HepG2 (cell line): Measurements from ENCODE around the gene WDR48. TPM values are rescaled to one million over a fixed set of nuclear protein-coding genes. Genes with fewer than 3 reads are reported as not detected.

Source experiments
- CSRNP2 ChIP-seq: sonication (generic); formaldehyde crosslinking; conservative IDR thresholded peaks from 2 replicates; pipeline ENCODE4 v1.8.0; 2022; ENCODE audit warnings: low read depth, missing genetic modification reagents
- FOXK1 ChIP-seq: sonication (generic); formaldehyde crosslinking; IDR thresholded peaks from 2 replicates; pipeline ENCODE4 v1.4.0; 2020; ENCODE audit warnings: low read depth, missing genetic modification reagents, borderline replicate concordance
- IKZF5 ChIP-seq: IDR thresholded peaks from 2 replicates; pipeline ENCODE4 v1.6.1; 2018; ENCODE audit warnings: missing genetic modification reagents, mild to moderate bottlenecking, missing compliant biosample characterization
- MAX ChIP-seq: IDR thresholded peaks from 2 replicates; pipeline ENCODE4 v1.6.1; 2012; ENCODE audit warnings: inconsistent platforms
- MTA1 ChIP-seq: sonication (generic); formaldehyde crosslinking; IDR thresholded peaks from 2 replicates; pipeline ENCODE4 v1.4.0; 2020; ENCODE audit warnings: missing genetic modification reagents, mild to moderate bottlenecking, borderline replicate concordance
- MXD4 ChIP-seq: IDR thresholded peaks from 2 replicates; pipeline ENCODE4 v1.6.1; 2016; ENCODE audit warnings: mild to moderate bottlenecking, missing biosample characterization, missing genetic modification reagents
- NAIF1 ChIP-seq: sonication (generic); formaldehyde crosslinking; IDR thresholded peaks from 2 replicates; pipeline ENCODE4 v1.5.0; 2020; ENCODE audit warnings: mild to moderate bottlenecking, missing genetic modification reagents, borderline replicate concordance
- PBX3 ChIP-seq: sonication (generic); formaldehyde crosslinking; IDR thresholded peaks from 2 replicates; pipeline ENCODE4 v1.8.1; 2023; ENCODE audit warnings: missing genetic modification reagents, inconsistent platforms, borderline replicate concordance
- POLR2A ChIP-seq, 2 experiments: IDR thresholded peaks; 2 replicates each; pipeline ENCODE4 v1.6.1; 2011; ENCODE audit warnings: low read depth in 2 of 2, low read length in 2 of 2, mild to moderate bottlenecking in 1 of 2, moderate library complexity in 1 of 2; ENCODE audit not compliant: insufficient read depth in 1 of 2
- POLR2G ChIP-seq: fragments of 200-400 bp; formaldehyde crosslinking; IDR thresholded peaks from 2 replicates; pipeline ENCODE4 v1.6.1; 2018; ENCODE audit warnings: mild to moderate bottlenecking, low read depth, low read length, moderate library complexity
- PRDM15 ChIP-seq: sonication (generic); formaldehyde crosslinking; IDR thresholded peaks from 2 replicates; pipeline ENCODE4 v1.4.0; 2020; ENCODE audit warnings: missing genetic modification reagents
- RORA ChIP-seq: sonication (generic); formaldehyde crosslinking; IDR thresholded peaks from 2 replicates; pipeline ENCODE4 v1.5.0; 2020; ENCODE audit warnings: mild to moderate bottlenecking, missing genetic modification reagents, moderate library complexity
- SNRNP70 ChIP-seq: fragments of 200-400 bp; formaldehyde crosslinking; IDR thresholded peaks from 2 replicates; pipeline ENCODE4 v1.6.1; 2017; ENCODE audit warnings: mild to moderate bottlenecking, low read depth, low read length, moderate library complexity
- SP1 ChIP-seq, 2 experiments: fragments of 450-650 bp in 1 of 2; sonication (generic) in 1 of 2; formaldehyde crosslinking in 1 of 2; IDR thresholded peaks; 2 replicates each; pipeline versions ENCODE4 v1.4.0 to v1.6.1; 2016 to 2020; ENCODE audit warnings: missing genetic modification reagents in 1 of 2
- YEATS2 ChIP-seq: sonication (generic); formaldehyde crosslinking; IDR thresholded peaks from 2 replicates; pipeline ENCODE4 v1.4.0; 2020; ENCODE audit warnings: missing genetic modification reagents, borderline replicate concordance
- ZC3H4 ChIP-seq: sonication (generic); formaldehyde crosslinking; IDR thresholded peaks from 2 replicates; pipeline ENCODE4 v1.4.0; 2020; ENCODE audit warnings: missing genetic modification reagents, borderline replicate concordance
- ZNF280B ChIP-seq: sonication (generic); formaldehyde crosslinking; IDR thresholded peaks from 2 replicates; pipeline ENCODE4 v1.5.0; 2020; ENCODE audit warnings: missing genetic modification reagents, mild to moderate bottlenecking, borderline replicate concordance
- ZNF501 ChIP-seq: sonication (generic); formaldehyde crosslinking; IDR thresholded peaks from 2 replicates; pipeline ENCODE4 v1.5.1; 2020; ENCODE audit warnings: mild to moderate bottlenecking, moderate library complexity, missing genetic modification reagents
- ZNF891 ChIP-seq: sonication (generic); formaldehyde crosslinking; IDR thresholded peaks from 2 replicates; pipeline ENCODE4 v1.5.0; 2020; ENCODE audit warnings: mild to moderate bottlenecking, missing genetic modification reagents
- ZSCAN25 ChIP-seq: sonication (generic); formaldehyde crosslinking; IDR thresholded peaks from 2 replicates; pipeline ENCODE4 v1.8.0; 2022; ENCODE audit warnings: mild to moderate bottlenecking, missing genetic modification reagents
- polyA plus RNA-seq, 8 experiments: library from polyadenylated mRNA; depleted of rRNA in 3 of 8; stranded (reverse) in 7 of 8; unstranded in 1 of 8; fragments of >200 nt; fragmentation: Illumina TruSeq in 4 of 8; extraction: Trizol in 4 of 8; gene quantifications; 2 replicates each; pipeline versions ENCODE4 v1.2.1 to v1.2.3, GENCODE V29; 2011 to 2016; ENCODE audit warnings: low read depth in 4 of 8, missing spikeins in 1 of 8, mixed read lengths in 1 of 8; ENCODE audit not compliant: insufficient read depth in 1 of 8
- total RNA-seq, 5 experiments: library from RNA; depleted of rRNA; stranded (reverse); fragments of >200 nt; fragmentation: Illumina TruSeq; extraction: Trizol; gene quantifications; 2 replicates each; pipeline ENCODE4 v1.2.3, GENCODE V29; 2016; ENCODE audit warnings: low read depth in 1 of 5

The WDR48 gene
- total and polyA plus RNA-seq, 2 of the 13 experiments (the other 11 are each of a cell fraction or from before 2014, with no cell fraction given): 29.2 to 31.2 TPM

GRCh38 chr3:39106851-39107387, 55.1 kb downstream of the WDR48 start (continued):
- no peak for TF ChIP-seq PBX3 (CRISPR knock-in tag)
- TF ChIP-seq NAIF1: no peak
- peak; percentile 45; the same call in 1 of the 2 replicates for TF ChIP-seq PRDM15
- no peak for TF ChIP-seq MXD4 (CRISPR knock-in tag)
- no peak; the same call in 1 of the 2 replicates for TF ChIP-seq IKZF5 (CRISPR knock-in tag)
- TF ChIP-seq YEATS2 (CRISPR knock-in tag): no peak
- TF ChIP-seq RORA (CRISPR knock-in tag): 0 out of 2 replicates have a peak, but pooled peaks have one; percentile 37
- TF ChIP-seq CSRNP2 (CRISPR knock-in tag): no peak
- no peak for TF ChIP-seq SNRNP70
- no peak for TF ChIP-seq ZC3H4 (CRISPR knock-in tag)
- no peak; a peak in 1 of 4 replicates for TF ChIP-seq POLR2A (IDR thresholded peaks at IDR 0.05; ENCODE audit: insufficient read depth in 1 of 2, low read depth in 2 of 2, low read length in 2 of 2)
- TF ChIP-seq MTA1 (CRISPR knock-in tag): peak; percentile 56; the same call in 1 of the 2 replicates
- TF ChIP-seq ZNF891: peak; percentile 59; the same call in 1 of the 2 replicates
- no peak for TF ChIP-seq SP1 (IDR thresholded peaks at IDR 0.05)
- no peak for TF ChIP-seq SP1 (CRISPR knock-in tag; IDR thresholded peaks at IDR 0.05)
- no peak for TF ChIP-seq FOXK1 (CRISPR knock-in tag)
- TF ChIP-seq ZSCAN25 (CRISPR knock-in tag): 0 out of 2 replicates have a peak, but pooled peaks have one; percentile 45
- no peak for TF ChIP-seq POLR2G
- peak; percentile 11; the same call in 1 of the 2 replicates for TF ChIP-seq MAX
- TF ChIP-seq ZNF280B (CRISPR knock-in tag): 0 out of 2 replicates have a peak, but pooled peaks have one; percentile 65
- TF ChIP-seq ZNF501: no peak
